ENCODE results near the gene CACNA1C. TPM values are rescaled to one million over a fixed set of nuclear protein-coding genes. Genes with fewer than 3 reads are reported as not detected.

Gene CACNA1C
- total RNA-seq, 4 donors from 2014 or later, result 1.5 to 13.5 (median 2.1) TPM

DNA sequence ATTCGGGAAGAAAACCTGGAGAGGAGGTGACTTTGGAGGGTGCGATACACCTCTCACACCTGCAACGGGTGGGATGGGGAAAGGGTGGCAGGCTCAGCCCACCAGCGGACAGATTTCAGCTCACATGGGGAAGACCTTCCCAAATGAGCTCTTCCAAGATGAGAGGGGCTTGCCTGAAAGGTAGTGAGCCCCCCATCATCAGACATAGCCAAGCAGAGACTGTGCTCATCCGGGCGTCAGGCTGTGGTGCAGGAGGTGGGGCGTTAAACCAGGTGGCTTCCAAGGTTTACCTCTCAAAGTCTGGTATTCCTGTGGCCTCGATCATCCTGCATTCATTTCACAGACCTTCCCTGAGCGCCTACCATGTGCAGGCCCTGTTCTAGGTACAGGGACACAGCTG is 636.6 kb downstream of the CACNA1C start:
- no peak overlapping the region for H3K27ac ChIP-seq
- H3K36me3 ChIP-seq, result peaks cover 0 to 12% (median 0%) of the 10 kb centered on the region in 3 donors
- H3K4me1 ChIP-seq, result peaks cover 4 to 18% (median 10%) of the 10 kb centered on the region in 3 donors
- no peak for DNase-seq
- WGBS, 2 donors, result 88 to 91% methylated on average over 6 to 9 of the region's 9 CpGs
- H3K4me3 ChIP-seq, result no peak overlapping the region
- H3K27me3 ChIP-seq, result peaks cover 0 to 36% (median 0%) of the 10 kb centered on the region in 4 donors
- no peak for TF ChIP-seq POLR2A (IDR thresholded peaks at IDR 0.05)
- TF ChIP-seq, protein P1, sequence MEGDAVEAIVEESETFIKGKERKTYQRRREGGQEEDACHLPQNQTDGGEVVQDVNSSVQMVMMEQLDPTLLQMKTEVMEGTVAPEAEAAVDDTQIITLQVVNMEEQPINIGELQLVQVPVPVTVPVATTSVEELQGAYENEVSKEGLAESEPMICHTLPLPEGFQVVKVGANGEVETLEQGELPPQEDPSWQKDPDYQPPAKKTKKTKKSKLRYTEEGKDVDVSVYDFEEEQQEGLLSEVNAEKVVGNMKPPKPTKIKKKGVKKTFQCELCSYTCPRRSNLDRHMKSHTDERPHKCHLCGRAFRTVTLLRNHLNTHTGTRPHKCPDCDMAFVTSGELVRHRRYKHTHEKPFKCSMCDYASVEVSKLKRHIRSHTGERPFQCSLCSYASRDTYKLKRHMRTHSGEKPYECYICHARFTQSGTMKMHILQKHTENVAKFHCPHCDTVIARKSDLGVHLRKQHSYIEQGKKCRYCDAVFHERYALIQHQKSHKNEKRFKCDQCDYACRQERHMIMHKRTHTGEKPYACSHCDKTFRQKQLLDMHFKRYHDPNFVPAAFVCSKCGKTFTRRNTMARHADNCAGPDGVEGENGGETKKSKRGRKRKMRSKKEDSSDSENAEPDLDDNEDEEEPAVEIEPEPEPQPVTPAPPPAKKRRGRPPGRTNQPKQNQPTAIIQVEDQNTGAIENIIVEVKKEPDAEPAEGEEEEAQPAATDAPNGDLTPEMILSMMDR (IDR thresholded peaks at IDR 0.05), result no peak
- intact Hi-C loops (cut with DNase I), result no loop called here
- H3K9me3 ChIP-seq, result no peaks in the 10 kb centered on the region

DNA sequence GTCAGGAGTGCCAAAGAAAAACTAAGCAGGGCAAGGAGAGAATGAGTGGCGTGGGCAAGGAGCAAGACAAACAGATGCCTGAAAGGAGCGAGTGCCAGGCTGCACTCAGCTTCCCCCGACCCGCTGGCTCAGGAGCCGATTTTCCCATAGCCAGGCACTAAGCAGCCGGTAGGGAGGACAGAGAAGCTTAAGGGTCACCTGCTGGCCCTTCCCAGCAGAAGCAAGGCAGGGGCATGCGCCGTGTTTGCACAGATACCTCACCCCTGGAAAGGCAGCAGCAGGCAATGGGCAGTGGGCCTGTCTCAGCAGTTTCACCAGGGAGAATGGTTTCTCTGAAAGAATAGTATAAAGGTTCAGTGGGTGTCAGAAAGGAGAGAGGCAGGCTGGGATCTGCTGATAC is 637.1 kb downstream of the CACNA1C start:
- Histone ChIP-seq H3K4me1 (peaks cover 4 to 18% (median 10%) of the 10 kb centered on the region in 3 donors), H3K4me3 (no peak overlapping the region), H3K9me3 (no peaks in the 10 kb centered on the region), H3K27ac (no peak overlapping the region), H3K36me3 (peaks cover 0 to 12% (median 0%) of the 10 kb centered on the region in 3 donors), H3K27me3 (peaks cover 0 to 41% (median 0%) of the 10 kb centered on the region in 4 donors)
- TF ChIP-seq, protein P1 (IDR thresholded peaks at IDR 0.05), result no peak
- no peak for TF ChIP-seq POLR2A (IDR thresholded peaks at IDR 0.05)
- DNase-seq, result no peak
- intact Hi-C loops (cut with DNase I), result no loop called here
- 67 to 83% methylated on average over 6 to 8 of the region's 8 CpGs for WGBS, 2 donors

DNA sequence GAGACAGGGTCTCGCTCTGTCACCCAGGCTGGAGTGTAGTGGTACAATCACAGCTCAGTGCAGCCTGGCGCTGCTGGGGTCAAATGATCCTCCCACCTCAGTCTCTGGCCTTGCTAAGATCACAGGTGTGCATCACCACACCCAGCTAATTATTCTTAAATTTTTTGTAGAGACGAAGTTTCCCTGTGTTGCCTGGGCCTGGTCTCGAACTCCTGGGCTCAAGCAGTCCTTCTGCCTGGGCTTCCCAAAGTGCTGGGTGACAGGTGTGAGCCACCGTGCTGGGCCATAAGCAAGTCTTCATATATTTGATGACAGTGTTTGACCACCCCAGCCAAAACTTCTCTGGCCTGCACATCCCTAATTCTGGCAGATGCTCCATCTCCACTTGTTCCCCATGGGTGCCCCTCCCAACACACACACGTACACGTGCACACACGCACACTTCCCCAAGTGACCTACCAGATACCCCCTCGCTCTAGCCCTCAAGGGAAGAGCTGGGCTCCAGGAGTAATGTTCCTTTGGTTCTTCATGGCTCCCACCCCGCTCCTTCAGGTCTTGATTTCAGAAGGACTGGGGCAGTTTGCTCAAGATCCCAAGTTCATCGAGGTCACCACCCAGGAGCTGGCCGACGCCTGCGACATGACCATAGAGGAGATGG is 637.7 kb downstream of the CACNA1C start:
- TF ChIP-seq, protein P1 (IDR thresholded peaks at IDR 0.05), result no peak
- TF ChIP-seq POLR2A (IDR thresholded peaks at IDR 0.05), result no peak
- WGBS, 2 donors, result 70 to 86% methylated on average over 5 to 10 of the region's 14 CpGs
- no peak for DNase-seq
- intact Hi-C loops (cut with DNase I), result no loop called here
- no peak overlapping the region for H3K27ac ChIP-seq
- H3K27me3 ChIP-seq, result peaks cover 0 to 47% (median 0%) of the 10 kb centered on the region in 4 donors
- H3K4me1 ChIP-seq, result peaks cover 4 to 18% (median 10%) of the 10 kb centered on the region in 3 donors
- H3K36me3 ChIP-seq, result peaks cover 0 to 12% (median 0%) of the 10 kb centered on the region in 3 donors
- H3K9me3 ChIP-seq, result no peaks in the 10 kb centered on the region
- H3K4me3 ChIP-seq, result peak overlapping the region; percentile 37 to 70 (median 49)

DNA sequence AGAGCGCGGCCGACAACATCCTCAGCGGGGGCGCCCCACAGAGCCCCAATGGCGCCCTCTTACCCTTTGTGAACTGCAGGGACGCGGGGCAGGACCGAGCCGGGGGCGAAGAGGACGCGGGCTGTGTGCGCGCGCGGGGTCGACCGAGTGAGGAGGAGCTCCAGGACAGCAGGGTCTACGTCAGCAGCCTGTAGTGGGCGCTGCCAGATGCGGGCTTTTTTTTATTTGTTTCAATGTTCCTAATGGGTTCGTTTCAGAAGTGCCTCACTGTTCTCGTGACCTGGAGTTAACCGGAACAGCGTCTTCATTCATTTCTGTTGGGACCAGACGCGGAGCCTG is 638.2 kb downstream of the CACNA1C start:
- peak overlapping the region in 1 of 4 donors; percentile 57 for H3K27ac ChIP-seq
- peak overlapping the region; percentile 37 to 70 (median 49) for H3K4me3 ChIP-seq
- peaks cover 0 to 12% (median 0%) of the 10 kb centered on the region in 3 donors for H3K36me3 ChIP-seq
- 1 to 2% methylated on average over 13 to 17 of the region's 28 CpGs for WGBS, 2 donors
- no peak for DNase-seq
- peaks cover 0 to 52% (median 0%) of the 10 kb centered on the region in 4 donors for H3K27me3 ChIP-seq
- TF ChIP-seq POLR2A (IDR thresholded peaks at IDR 0.05), result no peak
- TF ChIP-seq, protein P1 (IDR thresholded peaks at IDR 0.05), result peak in 1 of 6 experiments; percentile 6
- peaks cover 4 to 18% (median 10%) of the 10 kb centered on the region in 3 donors for H3K4me1 ChIP-seq
- no peaks in the 10 kb centered on the region for H3K9me3 ChIP-seq
- intact Hi-C loops (cut with DNase I), result no loop called here

DNA sequence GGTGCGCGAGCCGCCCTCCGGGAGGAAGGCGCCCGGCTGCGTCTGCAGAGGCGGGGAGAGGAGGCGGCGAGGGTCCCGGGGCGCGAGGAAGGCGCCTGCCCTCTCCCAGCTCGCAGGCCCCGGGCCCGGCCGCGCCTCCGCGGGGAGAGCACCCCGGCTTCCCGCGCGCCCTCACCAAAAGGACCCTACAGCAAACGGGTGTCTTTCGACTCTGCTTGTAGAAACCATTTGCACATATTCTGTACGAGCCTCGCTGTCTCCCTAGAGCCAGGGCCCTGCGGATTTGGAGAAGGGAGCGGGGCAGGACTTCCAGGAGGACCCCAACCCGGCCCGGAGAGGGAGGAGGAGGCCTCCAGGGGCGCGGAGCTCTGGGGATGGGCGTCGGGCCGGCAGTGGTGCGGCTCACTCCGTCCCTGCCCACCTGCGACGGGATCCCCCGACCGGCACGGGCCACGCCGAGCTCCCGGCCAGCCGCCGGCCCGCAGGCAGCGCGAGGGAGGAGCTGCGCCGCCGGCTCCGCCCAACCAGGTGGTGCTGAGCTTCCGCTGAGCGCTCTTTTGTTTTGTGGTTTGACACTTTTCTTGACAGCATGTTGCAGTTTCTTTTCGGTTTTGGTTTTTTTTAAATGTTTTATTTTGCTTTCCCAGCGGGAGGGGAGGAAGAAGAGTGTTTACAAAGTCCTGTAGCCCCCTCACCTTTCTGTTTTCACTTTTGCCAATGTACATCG is 638.7 kb downstream of the CACNA1C start:
- H3K4me1 ChIP-seq, result peaks cover 4 to 18% (median 10%) of the 10 kb centered on the region in 3 donors
- peaks cover 0 to 12% (median 0%) of the 10 kb centered on the region in 3 donors for H3K36me3 ChIP-seq
- intact Hi-C loops (cut with DNase I), result no loop called here
- H3K27me3 ChIP-seq, result peaks cover 0 to 54% (median 0%) of the 10 kb centered on the region in 4 donors
- WGBS, 2 donors, result 14% methylated on average over 6 to 21 of the region's 62 CpGs
- TF ChIP-seq, protein P1 (IDR thresholded peaks at IDR 0.05), result no peak
- TF ChIP-seq POLR2A (IDR thresholded peaks at IDR 0.05), result peak in 1 of 4 donors; percentile 13
- DNase-seq, result no peak
- peak overlapping the region; percentile 37 to 70 (median 49) for H3K4me3 ChIP-seq
- H3K9me3 ChIP-seq, result no peaks in the 10 kb centered on the region
- H3K27ac ChIP-seq, result peak overlapping the region; percentile 45 to 57 (median 52)

All from esophagus squamous epithelium (tissue), 5 donors.